Thyroid gland (tissue), 4 donors: Measurements from ENCODE around the gene SPTBN4.

Experiments used
- CTCF ChIP-seq, 6 experiments: fragments of 200-600 bp in 3 of 6; fragments of 450-650 bp in 3 of 6; sonication (generic) in 3 of 6; IDR thresholded peaks; one replicate each; pipeline ENCODE4 v1.5.1; 2016 to 2019; ENCODE audit warnings: antibody characterized with exemption in 6 of 6, mild to moderate bottlenecking in 2 of 6, inconsistent platforms in 1 of 6, moderate library complexity in 1 of 6
- POLR2A ChIP-seq, 2 donors: fragments of 450-650 bp; IDR thresholded peaks; one replicate each; pipeline ENCODE4 v1.6.1; 2017; ENCODE audit warnings: antibody characterized with exemption in 2 of 2, mild to moderate bottlenecking in 2 of 2, moderate library complexity in 1 of 2

- no peak for TF ChIP-seq CTCF (IDR thresholded peaks at IDR 0.05)
- TF ChIP-seq POLR2A (IDR thresholded peaks at IDR 0.05) = no peak
Measured at GRCh38 chr19:40539070-40539469, 72.3 kb downstream of the SPTBN4 start.
